Measurements from ENCODE around the gene TECPR2. TPM values are rescaled to one million over a fixed set of nuclear protein-coding genes. Genes with fewer than 3 reads are reported as not detected.

TECPR2 gene
- total and polyA plus RNA-seq, 9 donors: 8.3 to 15.1 (median 12.1) TPM

DNA sequence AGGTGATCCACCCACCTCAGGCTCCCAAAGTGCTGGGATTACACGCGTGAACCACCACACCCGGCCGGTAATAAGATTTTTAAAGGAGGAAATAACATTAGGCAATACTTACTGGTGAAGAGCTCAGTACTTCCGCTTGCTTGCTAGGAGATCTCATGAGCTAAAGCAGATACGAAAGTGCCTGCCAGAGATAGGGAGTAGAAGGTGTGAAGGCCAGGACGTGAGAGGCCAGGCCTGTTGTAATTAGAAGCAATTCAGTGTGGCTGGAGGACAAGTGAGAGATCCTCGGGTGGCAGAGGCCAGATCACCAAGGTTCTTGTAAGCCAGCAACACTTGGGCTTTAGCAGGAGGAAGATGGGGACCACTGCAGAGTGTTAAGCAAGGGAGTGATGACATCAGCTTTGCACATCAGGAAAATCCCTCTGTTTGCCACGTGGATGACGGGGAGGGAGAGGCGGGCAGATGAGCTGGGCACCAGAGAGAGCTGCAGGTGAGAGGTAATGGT lies 7.6 kb downstream of the TECPR2 start:
- Histone ChIP-seq H3K9me3 (replicated peaks; ENCODE audit: control insufficient read depth, low read depth, low read length) (no peaks in the 10 kb centered on the region), H3K27ac (ENCODE audit: low read length) (no peak overlapping the region), H3K4me1 (ENCODE audit: control insufficient read depth, insufficient read depth, low read length) (peaks cover 4% of the 10 kb centered on the region), H3K4me3 (ENCODE audit: low read length) (no peak overlapping the region), H3K27me3 (ENCODE audit: control insufficient read depth, insufficient read depth, low read length) (no peaks in the 10 kb centered on the region), H3K36me3 (ENCODE audit: control insufficient read depth, insufficient read depth, low read length) (peaks cover 4% of the 10 kb centered on the region)
- WGBS (ENCODE audit: insufficient coverage): 64% methylated on average over 10 of the region's 11 CpGs
- no peak for DNase-seq

GRCh38 chr14:102371361-102371760 lies 8.6 kb downstream of the TECPR2 start:
- H3K4me3 ChIP-seq (ENCODE audit: low read length): no peak overlapping the region
- H3K4me1 ChIP-seq (ENCODE audit: control insufficient read depth, insufficient read depth, low read length): peaks cover 4% of the 10 kb centered on the region
- peaks cover 4% of the 10 kb centered on the region for H3K36me3 ChIP-seq (ENCODE audit: control insufficient read depth, insufficient read depth, low read length)
- no peak for DNase-seq
- H3K27me3 ChIP-seq (ENCODE audit: control insufficient read depth, insufficient read depth, low read length): no peaks in the 10 kb centered on the region
- H3K27ac ChIP-seq (ENCODE audit: low read length): no peak overlapping the region
- H3K9me3 ChIP-seq (replicated peaks; ENCODE audit: control insufficient read depth, low read depth, low read length): no peaks in the 10 kb centered on the region
- WGBS (ENCODE audit: insufficient coverage): no CpG with 5 or more reads among the region's 4 CpGs

- Histone ChIP-seq H3K27ac (ENCODE audit: low read length) (no peak overlapping the region), H3K4me1 (ENCODE audit: control insufficient read depth, insufficient read depth, low read length) (peaks cover 4% of the 10 kb centered on the region), H3K4me3 (ENCODE audit: low read length) (no peak overlapping the region), H3K9me3 (replicated peaks; ENCODE audit: control insufficient read depth, low read depth, low read length) (no peaks in the 10 kb centered on the region), H3K36me3 (ENCODE audit: control insufficient read depth, insufficient read depth, low read length) (peaks cover 16% of the 10 kb centered on the region), H3K27me3 (ENCODE audit: control insufficient read depth, insufficient read depth, low read length) (no peaks in the 10 kb centered on the region)
- WGBS (ENCODE audit: insufficient coverage): no CpG with 5 or more reads among the region's 3 CpGs
- DNase-seq: no peak
Measured at GRCh38 chr14:102373110-102373509, 10.4 kb downstream of the TECPR2 start.

GRCh38 chr14:102374264-102374663 lies 11.5 kb downstream of the TECPR2 start:
- Histone ChIP-seq H3K36me3 (ENCODE audit: control insufficient read depth, insufficient read depth, low read length) (peaks cover 25% of the 10 kb centered on the region), H3K9me3 (replicated peaks; ENCODE audit: control insufficient read depth, low read depth, low read length) (no peaks in the 10 kb centered on the region), H3K27me3 (ENCODE audit: control insufficient read depth, insufficient read depth, low read length) (no peaks in the 10 kb centered on the region), H3K4me3 (ENCODE audit: low read length) (no peak overlapping the region), H3K27ac (ENCODE audit: low read length) (no peak overlapping the region), H3K4me1 (ENCODE audit: control insufficient read depth, insufficient read depth, low read length) (peaks cover 4% of the 10 kb centered on the region)
- WGBS (ENCODE audit: insufficient coverage): 100% methylated on average over 1 of the region's 2 CpGs
- DNase-seq: no peak

GRCh38 chr14:102375119-102375518 lies 12.4 kb downstream of the TECPR2 start:
- no peaks in the 10 kb centered on the region for H3K9me3 ChIP-seq (replicated peaks; ENCODE audit: control insufficient read depth, low read depth, low read length)
- peaks cover 28% of the 10 kb centered on the region for H3K36me3 ChIP-seq (ENCODE audit: control insufficient read depth, insufficient read depth, low read length)
- no peak overlapping the region for H3K4me3 ChIP-seq (ENCODE audit: low read length)
- WGBS (ENCODE audit: insufficient coverage): 97% methylated on average over 4 of the region's 5 CpGs
- no peaks in the 10 kb centered on the region for H3K27me3 ChIP-seq (ENCODE audit: control insufficient read depth, insufficient read depth, low read length)
- no peak for DNase-seq
- peaks cover 4% of the 10 kb centered on the region for H3K4me1 ChIP-seq (ENCODE audit: control insufficient read depth, insufficient read depth, low read length)
- no peak overlapping the region for H3K27ac ChIP-seq (ENCODE audit: low read length)

GRCh38 chr14:102377696-102378095 lies 15.0 kb downstream of the TECPR2 start:
- H3K27ac ChIP-seq (ENCODE audit: low read length): no peak overlapping the region
- H3K27me3 ChIP-seq (ENCODE audit: control insufficient read depth, insufficient read depth, low read length): no peaks in the 10 kb centered on the region
- DNase-seq: no peak
- no peaks in the 10 kb centered on the region for H3K9me3 ChIP-seq (replicated peaks; ENCODE audit: control insufficient read depth, low read depth, low read length)
- peaks cover 27% of the 10 kb centered on the region for H3K36me3 ChIP-seq (ENCODE audit: control insufficient read depth, insufficient read depth, low read length)
- no peak overlapping the region for H3K4me3 ChIP-seq (ENCODE audit: low read length)
- H3K4me1 ChIP-seq (ENCODE audit: control insufficient read depth, insufficient read depth, low read length): no peaks in the 10 kb centered on the region

DNA sequence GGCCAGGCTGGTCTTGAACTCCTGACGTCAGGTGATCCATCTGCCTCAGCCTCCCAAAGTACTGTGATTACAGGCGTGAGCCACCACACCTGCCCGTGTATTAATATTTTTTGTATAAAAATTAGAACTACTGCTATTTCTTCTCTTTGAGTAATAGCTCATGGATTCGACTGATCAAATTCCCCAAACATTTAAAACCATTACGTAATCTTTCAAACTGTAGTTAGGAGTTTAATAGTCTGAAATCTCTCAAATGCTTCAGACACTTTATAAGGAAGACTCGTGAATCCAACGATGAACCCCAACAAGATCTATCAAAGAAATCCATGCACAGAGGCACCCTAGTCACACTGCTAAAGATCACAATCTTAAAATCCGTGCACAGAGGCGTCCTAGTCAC lies 16.1 kb downstream of the TECPR2 start:
- no peaks in the 10 kb centered on the region for H3K9me3 ChIP-seq (replicated peaks; ENCODE audit: control insufficient read depth, low read depth, low read length)
- H3K4me3 ChIP-seq (ENCODE audit: low read length): no peak overlapping the region
- H3K27ac ChIP-seq (ENCODE audit: low read length): no peak overlapping the region
- H3K4me1 ChIP-seq (ENCODE audit: control insufficient read depth, insufficient read depth, low read length): no peaks in the 10 kb centered on the region
- 96% methylated on average over 4 of the region's 9 CpGs for WGBS (ENCODE audit: insufficient coverage)
- no peaks in the 10 kb centered on the region for H3K27me3 ChIP-seq (ENCODE audit: control insufficient read depth, insufficient read depth, low read length)
- H3K36me3 ChIP-seq (ENCODE audit: control insufficient read depth, insufficient read depth, low read length): peaks cover 27% of the 10 kb centered on the region
- DNase-seq: no peak

DNA sequence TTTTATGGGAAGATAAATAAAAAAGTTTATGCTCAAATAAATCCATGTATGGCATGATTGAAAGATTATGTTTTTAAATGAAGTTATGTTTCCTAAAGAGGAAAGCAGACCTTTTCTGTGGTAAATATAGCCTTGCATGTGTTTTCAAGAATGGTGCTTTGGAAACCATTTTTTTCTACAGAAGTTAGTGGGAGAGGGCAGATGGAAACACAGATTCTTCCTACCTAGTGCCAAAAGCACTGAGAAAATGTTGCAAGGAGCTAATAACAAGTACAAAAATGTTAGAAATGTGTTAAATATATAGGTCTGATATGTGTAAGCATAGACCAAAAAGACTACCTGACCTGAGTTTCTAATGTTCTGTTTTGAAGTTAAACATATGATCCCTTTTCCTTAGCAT lies 24.3 kb downstream of the TECPR2 start:
- H3K36me3 ChIP-seq (ENCODE audit: control insufficient read depth, insufficient read depth, low read length): peaks cover 8% of the 10 kb centered on the region
- H3K27ac ChIP-seq (ENCODE audit: low read length): no peak overlapping the region
- H3K27me3 ChIP-seq (ENCODE audit: control insufficient read depth, insufficient read depth, low read length): no peaks in the 10 kb centered on the region
- no peaks in the 10 kb centered on the region for H3K9me3 ChIP-seq (replicated peaks; ENCODE audit: control insufficient read depth, low read depth, low read length)
- H3K4me3 ChIP-seq (ENCODE audit: low read length): no peak overlapping the region
- no peak for DNase-seq
- no peaks in the 10 kb centered on the region for H3K4me1 ChIP-seq (ENCODE audit: control insufficient read depth, insufficient read depth, low read length)

DNA sequence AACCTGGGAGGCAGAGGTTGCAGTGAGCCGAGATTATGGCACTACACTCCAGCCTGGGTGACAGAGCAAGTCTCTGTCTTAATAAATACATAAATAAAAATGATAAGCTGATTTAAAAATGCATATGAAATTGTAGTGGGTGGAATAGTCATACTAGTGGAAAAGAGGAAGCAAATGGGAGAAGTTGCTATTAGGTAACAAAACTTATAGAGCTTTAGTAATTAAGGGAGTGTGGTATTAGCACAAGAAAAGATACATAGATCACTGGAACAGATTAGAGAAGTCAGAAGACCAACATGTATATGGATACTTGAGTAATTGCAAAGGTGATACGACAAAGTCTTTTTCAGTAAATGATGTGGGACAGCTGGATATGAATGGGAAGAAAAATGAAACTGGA lies 26.5 kb downstream of the TECPR2 start:
- WGBS (ENCODE audit: insufficient coverage): no CpG with 5 or more reads among the region's 2 CpGs
- Histone ChIP-seq H3K4me3 (ENCODE audit: low read length) (no peak overlapping the region), H3K27ac (ENCODE audit: low read length) (no peak overlapping the region), H3K4me1 (ENCODE audit: control insufficient read depth, insufficient read depth, low read length) (no peaks in the 10 kb centered on the region), H3K36me3 (ENCODE audit: control insufficient read depth, insufficient read depth, low read length) (peaks cover 14% of the 10 kb centered on the region), H3K27me3 (ENCODE audit: control insufficient read depth, insufficient read depth, low read length) (no peaks in the 10 kb centered on the region), H3K9me3 (replicated peaks; ENCODE audit: control insufficient read depth, low read depth, low read length) (no peaks in the 10 kb centered on the region)
- DNase-seq: peak; percentile 5

DNA sequence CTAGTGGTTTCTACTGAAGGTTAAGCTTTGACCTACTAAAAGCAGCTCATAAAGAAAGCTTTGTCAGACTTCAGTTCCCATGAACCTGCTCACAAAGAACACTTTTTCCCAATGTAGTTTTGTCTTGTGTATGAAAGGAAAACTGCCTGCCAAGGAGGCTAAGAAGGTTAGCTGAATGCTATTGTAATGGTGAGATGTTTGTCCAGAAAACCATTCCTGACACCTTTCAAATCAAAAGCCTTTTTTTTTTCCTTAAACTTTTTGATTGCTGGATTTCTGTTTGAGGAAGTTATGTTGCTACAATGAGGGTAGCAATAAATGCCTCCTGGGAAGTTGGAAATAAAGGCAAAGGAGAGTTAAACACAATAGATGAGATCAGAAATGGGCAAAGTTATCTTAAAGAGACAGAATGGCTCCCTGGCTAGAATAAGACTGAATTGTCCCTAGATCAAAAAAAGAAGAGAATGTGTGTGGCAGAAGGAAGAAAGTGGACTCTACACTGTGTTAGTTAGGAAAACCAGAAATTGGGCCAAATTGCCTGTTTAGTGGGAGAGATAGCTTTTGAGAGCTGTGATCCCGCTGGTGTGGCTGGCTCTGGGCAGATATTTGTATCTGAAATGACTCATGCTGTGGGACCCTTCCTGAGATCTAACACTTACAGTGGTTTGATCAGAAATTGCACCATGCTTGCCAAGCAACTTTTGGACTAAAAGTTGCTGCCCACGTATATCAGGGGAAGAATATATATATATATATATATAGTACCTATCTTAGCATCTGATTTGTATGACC lies 27.5 kb downstream of the TECPR2 start:
- H3K36me3 ChIP-seq (ENCODE audit: control insufficient read depth, insufficient read depth, low read length): peaks cover 10% of the 10 kb centered on the region
- no peaks in the 10 kb centered on the region for H3K9me3 ChIP-seq (replicated peaks; ENCODE audit: control insufficient read depth, low read depth, low read length)
- no peaks in the 10 kb centered on the region for H3K4me1 ChIP-seq (ENCODE audit: control insufficient read depth, insufficient read depth, low read length)
- no CpG with 5 or more reads among the region's 2 CpGs for WGBS (ENCODE audit: insufficient coverage)
- no peak overlapping the region for H3K4me3 ChIP-seq (ENCODE audit: low read length)
- peak; percentile 13 for DNase-seq
- H3K27me3 ChIP-seq (ENCODE audit: control insufficient read depth, insufficient read depth, low read length): no peaks in the 10 kb centered on the region
- peak overlapping the region; percentile 15 for H3K27ac ChIP-seq (ENCODE audit: low read length)

GRCh38 chr14:102392506-102392905 lies 29.8 kb downstream of the TECPR2 start:
- H3K36me3 ChIP-seq (ENCODE audit: control insufficient read depth, insufficient read depth, low read length): peaks cover 12% of the 10 kb centered on the region
- whole genome bisulfite sequencing (ENCODE audit: insufficient coverage): 83% methylated on average over 1 of the region's 4 CpGs
- no peaks in the 10 kb centered on the region for H3K27me3 ChIP-seq (ENCODE audit: control insufficient read depth, insufficient read depth, low read length)
- no peak overlapping the region for H3K4me3 ChIP-seq (ENCODE audit: low read length)
- peaks cover under 1% of the 10 kb centered on the region for H3K9me3 ChIP-seq (replicated peaks; ENCODE audit: control insufficient read depth, low read depth, low read length)
- H3K27ac ChIP-seq (ENCODE audit: low read length): no peak overlapping the region
- no peak for DNase-seq
- no peaks in the 10 kb centered on the region for H3K4me1 ChIP-seq (ENCODE audit: control insufficient read depth, insufficient read depth, low read length)
